H1 (cell line): ENCODE data around the gene ADK. TPM values are rescaled to one million over a fixed set of nuclear protein-coding genes. Genes with fewer than 3 reads are reported as not detected.

Experiments
- CBX5 ChIP-seq: fragments of 300-800, 300-1000 bp; sonication (generic); IDR thresholded peaks from 2 replicates; pipeline ENCODE4 v1.7.1; 2016; ENCODE audit warnings: antibody characterized with exemption, low read length, low read depth
- CBX8 ChIP-seq: fragments of 300-800, 300-1000 bp; sonication (generic); IDR thresholded peaks from 2 replicates; pipeline ENCODE4 v1.7.1; 2016; ENCODE audit warnings: low read depth, low read length, borderline replicate concordance
- FOSL1 ChIP-seq: IDR thresholded peaks from 2 replicates; pipeline ENCODE4 v1.6.1; 2011; ENCODE audit warnings: mild to moderate bottlenecking, low read depth, low read length, moderate library complexity; ENCODE audit not compliant: insufficient read depth
- RBBP5 ChIP-seq: IDR thresholded peaks from 2 replicates; pipeline ENCODE4 v1.7.1; 2012; ENCODE audit warnings: low read depth, mild to moderate bottlenecking, inconsistent platforms, low read length, moderate library complexity, borderline replicate concordance
- SIN3A ChIP-seq, 2 experiments: IDR thresholded peaks in 1 of 2; conservative IDR thresholded peaks in 1 of 2; 2 replicates each; pipeline ENCODE4 v1.6.1; 2011 to 2012; ENCODE audit warnings: low read length in 2 of 2, improper control_type of control experiment in 1 of 2, low read depth in 1 of 2, mild to moderate bottlenecking in 1 of 2
- polyA plus RNA-seq, 7 experiments: library from polyadenylated mRNA; depleted of rRNA in 3 of 7; stranded (reverse) in 5 of 7; unstranded in 2 of 7; fragments of >200 nt in 5 of 7; fragments of 200-250 nt in 2 of 7; gene quantifications; 1 replicate in 5 of 7; 2 replicates in 1 of 7; 4 replicates in 1 of 7; pipeline versions ENCODE4 v1.2.1 to v1.2.3, GENCODE V29; 2011 to 2013; ENCODE audit warnings: missing spikeins in 2 of 7, mixed read lengths in 2 of 7
- total RNA-seq: library from RNA; stranded (reverse); fragmentation: NEBNext Ultra II Directional; extraction: Animal tissue kit (Norgen Biotek cat#: 25700); gene quantifications from 2 replicates; pipeline ENCODE4 v1.2.1, GENCODE V29; 2021
- TF ChIP-seq, protein P1 (sequence below), 3 experiments: IDR thresholded peaks; 1 replicate in 2 of 3; 2 replicates in 1 of 3; pipeline versions ENCODE4 v1.5.1 to v1.6.1; 2011; ENCODE audit warnings: low read length in 3 of 3, mild to moderate bottlenecking in 3 of 3, inconsistent platforms in 2 of 3, low read depth in 1 of 3, moderate library complexity in 1 of 3; ENCODE audit not compliant: insufficient read depth in 1 of 3; ENCODE audit errors: control extremely low read depth in 1 of 3

Gene ADK
- total and polyA plus RNA-seq, 2 of the 8 experiments (the other 6 are each of a cell fraction or from before 2014, with no cell fraction given) = 12.3 to 42.4 TPM

DNA sequence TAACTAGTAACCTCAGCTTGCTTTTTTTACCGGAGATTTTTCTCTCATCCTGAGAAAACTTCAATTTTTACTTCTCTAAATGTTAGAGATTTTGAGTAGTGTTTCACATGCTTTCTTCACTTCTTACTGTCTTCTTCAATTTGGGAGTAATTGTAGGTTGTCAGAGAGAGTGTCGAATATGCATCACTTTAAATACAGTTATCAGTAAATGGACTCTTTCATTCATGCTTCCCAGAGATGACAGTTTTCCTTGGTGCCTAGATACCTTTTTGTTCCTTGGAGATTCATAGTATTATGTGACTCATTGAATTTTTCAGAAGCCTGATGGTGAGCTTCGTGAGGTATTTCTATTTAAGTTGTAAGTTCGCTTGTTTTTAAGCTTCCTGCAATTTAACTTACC is 169.7 kb downstream of the ADK start (continued):
- TF ChIP-seq FOSL1 (no peak), CBX5 (no peak), SIN3A (conservative IDR thresholded peaks at IDR 0.05 in 1 of 2, IDR thresholded peaks at IDR 0.05 in 1 of 2; ENCODE audit: low read depth in 1 of 2, low read length in 2 of 2) (no peak), CBX8 (no peak), RBBP5 (no peak)
- TF ChIP-seq, protein P1, sequence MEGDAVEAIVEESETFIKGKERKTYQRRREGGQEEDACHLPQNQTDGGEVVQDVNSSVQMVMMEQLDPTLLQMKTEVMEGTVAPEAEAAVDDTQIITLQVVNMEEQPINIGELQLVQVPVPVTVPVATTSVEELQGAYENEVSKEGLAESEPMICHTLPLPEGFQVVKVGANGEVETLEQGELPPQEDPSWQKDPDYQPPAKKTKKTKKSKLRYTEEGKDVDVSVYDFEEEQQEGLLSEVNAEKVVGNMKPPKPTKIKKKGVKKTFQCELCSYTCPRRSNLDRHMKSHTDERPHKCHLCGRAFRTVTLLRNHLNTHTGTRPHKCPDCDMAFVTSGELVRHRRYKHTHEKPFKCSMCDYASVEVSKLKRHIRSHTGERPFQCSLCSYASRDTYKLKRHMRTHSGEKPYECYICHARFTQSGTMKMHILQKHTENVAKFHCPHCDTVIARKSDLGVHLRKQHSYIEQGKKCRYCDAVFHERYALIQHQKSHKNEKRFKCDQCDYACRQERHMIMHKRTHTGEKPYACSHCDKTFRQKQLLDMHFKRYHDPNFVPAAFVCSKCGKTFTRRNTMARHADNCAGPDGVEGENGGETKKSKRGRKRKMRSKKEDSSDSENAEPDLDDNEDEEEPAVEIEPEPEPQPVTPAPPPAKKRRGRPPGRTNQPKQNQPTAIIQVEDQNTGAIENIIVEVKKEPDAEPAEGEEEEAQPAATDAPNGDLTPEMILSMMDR (IDR thresholded peaks at IDR 0.05; ENCODE audit: control extremely low read depth in 1 of 3, insufficient read depth in 1 of 3, low read depth in 1 of 3, low read length in 3 of 3) = no peak
